Fibroblast of lung (primary cell): Measurements from ENCODE around the gene CTTNBP2NL. TPM values are rescaled to one million over a fixed set of nuclear protein-coding genes. Genes with fewer than 3 reads are reported as not detected.

ENCODE experiments used
- DNase-seq, 2 donors: peaks; one replicate each; pipeline versions ENCODE4 v3.0.0 to v3.0.0-alpha.2; 2010; ENCODE audit warnings: low read depth in 2 of 2
- H2AFZ ChIP-seq: 2 replicates; pipeline ENCODE4 v1.5.1; 2012; ENCODE audit warnings: low read length, control low read depth, inconsistent platforms
- H3K27ac ChIP-seq: 2 replicates; pipeline ENCODE4 v1.5.1; 2011; ENCODE audit warnings: low read length, control low read depth; ENCODE audit not compliant: insufficient read depth
- H3K27me3 ChIP-seq: 2 replicates; pipeline ENCODE4 v1.5.1; 2011; ENCODE audit warnings: mild to moderate bottlenecking, low read length; ENCODE audit not compliant: control insufficient read depth, insufficient read depth
- H3K36me3 ChIP-seq: 2 replicates; pipeline ENCODE4 v1.5.1; 2011; ENCODE audit warnings: low read length; ENCODE audit not compliant: control insufficient read depth, insufficient read depth
- H3K4me1 ChIP-seq: 2 replicates; pipeline ENCODE4 v1.5.1; 2011; ENCODE audit warnings: low read length; ENCODE audit not compliant: control insufficient read depth, insufficient read depth; ENCODE audit errors: extremely low read depth
- H3K4me2 ChIP-seq: 2 replicates; pipeline ENCODE4 v1.5.1; 2011; ENCODE audit warnings: low read length, control low read depth; ENCODE audit not compliant: insufficient read depth; ENCODE audit errors: extremely low read depth
- H3K4me3 ChIP-seq, 4 experiments: fragments of 200-600 bp in 1 of 4; sonication (generic) in 1 of 4; replicated peaks in 1 of 4; 2 replicates each; pipeline ENCODE4 v1.5.1; 2011 to 2016; ENCODE audit warnings: low read length in 4 of 4, low read depth in 3 of 4, mild to moderate bottlenecking in 3 of 4, control low read depth in 2 of 4, inconsistent platforms in 1 of 4, mixed read lengths in 1 of 4; ENCODE audit not compliant: insufficient read depth in 1 of 4; ENCODE audit errors: control extremely low read depth in 1 of 4
- H3K79me2 ChIP-seq: 2 replicates; pipeline ENCODE4 v1.5.1; 2012; ENCODE audit warnings: mild to moderate bottlenecking, low read length, inconsistent platforms; ENCODE audit not compliant: control insufficient read depth, insufficient read depth
- H3K9ac ChIP-seq: 2 replicates; pipeline ENCODE4 v1.5.1; 2011; ENCODE audit warnings: mild to moderate bottlenecking, low read length, control low read depth; ENCODE audit not compliant: insufficient read depth
- H3K9me3 ChIP-seq: 2 replicates; pipeline ENCODE4 v1.5.1; 2012; ENCODE audit warnings: low read depth, low read length; ENCODE audit not compliant: control insufficient read depth, insufficient read depth
- H4K20me1 ChIP-seq: 2 replicates; pipeline ENCODE4 v1.5.1; 2011; ENCODE audit warnings: low read length; ENCODE audit not compliant: control insufficient read depth, insufficient read depth; ENCODE audit errors: extremely low read depth
- EZH2 ChIP-seq: IDR thresholded peaks from 2 replicates; pipeline ENCODE4 v1.5.1; 2012; ENCODE audit warnings: low read length, control low read depth, mild to moderate bottlenecking; ENCODE audit errors: missing control alignments
- polyA plus RNA-seq, 2 donors: library from polyadenylated mRNA; depleted of rRNA in 1 of 2; stranded (reverse) in 1 of 2; unstranded in 1 of 2; fragments of >200 nt; gene quantifications; 2 replicates each; pipeline ENCODE4 v1.2.1, GENCODE V29; 2011 to 2012; ENCODE audit warnings: missing spikeins in 1 of 2
- total RNA-seq: library from RNA; depleted of rRNA; stranded (reverse); fragments of >200 nt; gene quantifications from 2 replicates; pipeline ENCODE4 v1.2.1, GENCODE V29; 2014
- TF ChIP-seq, protein P1 (sequence below), 2 donors: IDR thresholded peaks in 1 of 2; conservative IDR thresholded peaks in 1 of 2; 1 replicate in 1 of 2; 2 replicates in 1 of 2; pipeline ENCODE4 v1.5.1; 2011 to 2012; ENCODE audit warnings: low read length in 2 of 2, control low read depth in 1 of 2, inconsistent platforms in 1 of 2, low read depth in 1 of 2, mild to moderate bottlenecking in 1 of 2

CTTNBP2NL gene
- total and polyA plus RNA-seq, 2 donors (not counting 1 experiment from before 2014, with no cell fraction given), result 18.5 to 26.8 TPM

DNA sequence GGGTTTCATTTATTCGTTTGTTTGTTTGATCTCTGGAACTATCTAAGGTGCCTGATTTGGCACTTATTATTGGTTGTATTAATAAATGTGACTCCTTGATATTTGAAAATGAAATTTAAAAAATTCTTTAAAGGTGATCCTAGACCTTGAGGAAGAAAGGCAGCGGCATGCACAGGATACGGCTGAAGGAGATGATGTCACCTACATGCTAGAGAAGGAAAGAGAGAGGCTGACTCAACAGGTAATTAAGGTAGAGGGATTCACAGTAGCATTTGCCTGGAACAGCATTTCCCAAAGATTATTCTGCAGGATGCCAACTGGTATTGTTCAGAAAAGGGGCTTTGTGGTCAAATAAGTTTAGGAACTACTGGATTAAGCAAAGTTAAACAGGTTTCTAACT, 58.3 kb downstream of the CTTNBP2NL start:
- DNase-seq, result no peak
- Histone ChIP-seq H3K79me2 (peaks cover 4% of the 10 kb centered on the region), H3K27ac (no peak overlapping the region), H3K9me3 (no peaks in the 10 kb centered on the region), H3K36me3 (peaks cover 14% of the 10 kb centered on the region), H3K4me2 (no peak overlapping the region), H3K9ac (no peak overlapping the region), H4K20me1 (no peaks in the 10 kb centered on the region), H3K4me3 (no peak overlapping the region), H2AFZ (no peak overlapping the region), H3K4me1 (peaks cover 30% of the 10 kb centered on the region), H3K27me3 (no peaks in the 10 kb centered on the region)
- no peak for TF ChIP-seq EZH2
- TF ChIP-seq, protein P1, sequence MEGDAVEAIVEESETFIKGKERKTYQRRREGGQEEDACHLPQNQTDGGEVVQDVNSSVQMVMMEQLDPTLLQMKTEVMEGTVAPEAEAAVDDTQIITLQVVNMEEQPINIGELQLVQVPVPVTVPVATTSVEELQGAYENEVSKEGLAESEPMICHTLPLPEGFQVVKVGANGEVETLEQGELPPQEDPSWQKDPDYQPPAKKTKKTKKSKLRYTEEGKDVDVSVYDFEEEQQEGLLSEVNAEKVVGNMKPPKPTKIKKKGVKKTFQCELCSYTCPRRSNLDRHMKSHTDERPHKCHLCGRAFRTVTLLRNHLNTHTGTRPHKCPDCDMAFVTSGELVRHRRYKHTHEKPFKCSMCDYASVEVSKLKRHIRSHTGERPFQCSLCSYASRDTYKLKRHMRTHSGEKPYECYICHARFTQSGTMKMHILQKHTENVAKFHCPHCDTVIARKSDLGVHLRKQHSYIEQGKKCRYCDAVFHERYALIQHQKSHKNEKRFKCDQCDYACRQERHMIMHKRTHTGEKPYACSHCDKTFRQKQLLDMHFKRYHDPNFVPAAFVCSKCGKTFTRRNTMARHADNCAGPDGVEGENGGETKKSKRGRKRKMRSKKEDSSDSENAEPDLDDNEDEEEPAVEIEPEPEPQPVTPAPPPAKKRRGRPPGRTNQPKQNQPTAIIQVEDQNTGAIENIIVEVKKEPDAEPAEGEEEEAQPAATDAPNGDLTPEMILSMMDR (conservative IDR thresholded peaks at IDR 0.05 in 1 of 2, IDR thresholded peaks at IDR 0.05 in 1 of 2; ENCODE audit: low read depth in 1 of 2, low read length in 2 of 2), result no peak

DNA sequence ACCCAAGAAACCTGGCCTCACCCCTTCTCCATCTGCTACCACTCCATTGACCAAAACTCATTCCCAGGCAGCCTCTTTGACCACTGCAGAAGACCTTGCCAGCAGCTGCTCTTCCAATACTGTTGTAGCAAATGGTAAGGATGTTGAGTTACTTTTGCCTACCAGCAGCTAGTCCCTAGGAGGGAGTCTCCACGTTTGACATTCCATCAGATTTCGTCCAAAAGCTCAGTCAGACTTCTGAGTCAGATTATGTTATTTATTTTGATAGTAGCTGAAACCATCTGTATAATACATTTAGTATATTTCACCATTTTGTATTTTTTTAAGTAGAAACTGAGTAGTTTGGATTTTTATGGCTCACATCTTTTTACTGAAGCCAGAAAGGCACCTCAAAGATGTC, 61.2 kb downstream of the CTTNBP2NL start:
- no peak overlapping the region for H2AFZ ChIP-seq
- DNase-seq, result peak; percentile 51 to 88
- no peak overlapping the region for H3K9ac ChIP-seq
- H3K79me2 ChIP-seq, result peaks cover 4% of the 10 kb centered on the region
- H3K36me3 ChIP-seq, result peaks cover 14% of the 10 kb centered on the region
- no peaks in the 10 kb centered on the region for H3K27me3 ChIP-seq
- no peak for TF ChIP-seq EZH2
- TF ChIP-seq, protein P1 (conservative IDR thresholded peaks at IDR 0.05 in 1 of 2, IDR thresholded peaks at IDR 0.05 in 1 of 2; ENCODE audit: low read depth in 1 of 2, low read length in 2 of 2), result no peak
- H3K4me1 ChIP-seq, result peaks cover 28% of the 10 kb centered on the region
- no peaks in the 10 kb centered on the region for H4K20me1 ChIP-seq
- no peaks in the 10 kb centered on the region for H3K9me3 ChIP-seq
- H3K4me2 ChIP-seq, result peak overlapping the region; percentile 21
- H3K27ac ChIP-seq, result peak overlapping the region; percentile 57
- H3K4me3 ChIP-seq, result no peak overlapping the region

GRCh38 chr1:112457955-112458354, 61.9 kb downstream of the CTTNBP2NL start:
- Histone ChIP-seq H3K79me2 (no peaks in the 10 kb centered on the region), H3K36me3 (peaks cover 14% of the 10 kb centered on the region), H3K9ac (no peak overlapping the region), H3K9me3 (no peaks in the 10 kb centered on the region), H3K27ac (peak overlapping the region; percentile 24), H3K4me1 (peaks cover 28% of the 10 kb centered on the region), H2AFZ (no peak overlapping the region), H3K4me3 (no peak overlapping the region), H3K4me2 (peak overlapping the region; percentile 21), H4K20me1 (no peaks in the 10 kb centered on the region), H3K27me3 (no peaks in the 10 kb centered on the region)
- TF ChIP-seq, protein P1 (conservative IDR thresholded peaks at IDR 0.05 in 1 of 2, IDR thresholded peaks at IDR 0.05 in 1 of 2; ENCODE audit: low read depth in 1 of 2, low read length in 2 of 2), result no peak
- TF ChIP-seq EZH2, result no peak
- peak in 1 of 2 donors; percentile 68 for DNase-seq
